OCI-LY3 (cell line): ENCODE data around the gene PCBP3.

Experiments used
- H2AFZ ChIP-seq: fragments of 200-600, 300-600 bp; shearing (Covaris generic); 2 replicates; pipeline ENCODE4 v1.6.0; 2014; ENCODE audit warnings: antibody characterized with exemption, low read depth, low read length
- H3K27ac ChIP-seq: fragments of 200-600, 300-600 bp; sonication (generic); 2 replicates; pipeline ENCODE4 v1.5.1; 2014; ENCODE audit warnings: mild to moderate bottlenecking, low read length, moderate library complexity, mixed read lengths
- H3K27me3 ChIP-seq: fragments of 200-600, 300-600 bp; sonication (generic); 2 replicates; pipeline ENCODE4 v1.6.1; 2014; ENCODE audit warnings: low read depth, low read length, mixed read lengths
- H3K36me3 ChIP-seq: fragments of 200-600, 300-600 bp; sonication (generic); replicated peaks from 2 replicates; pipeline ENCODE3; 2014; ENCODE audit warnings: low read depth, low read length, mixed read lengths
- H3K4me1 ChIP-seq: fragments of 300-600, 200-600 bp; sonication (generic); 2 replicates; pipeline ENCODE4 v1.6.1; 2014; ENCODE audit warnings: low read length, mixed read lengths
- H3K4me2 ChIP-seq: fragments of 200-600, 300-600 bp; sonication (generic); 2 replicates; pipeline ENCODE4 v1.6.1; 2014; ENCODE audit warnings: low read length, mixed read lengths
- H3K4me3 ChIP-seq: fragments of 300-600, 200-600 bp; sonication (generic); 2 replicates; pipeline ENCODE4 v1.5.1; 2014; ENCODE audit warnings: antibody characterized with exemption, mild to moderate bottlenecking, low read length, moderate library complexity
- H3K79me2 ChIP-seq: fragments of 300-600, 200-600 bp; shearing (Covaris generic); 2 replicates; pipeline ENCODE4 v1.6.1; 2014; ENCODE audit warnings: mild to moderate bottlenecking, low read length, mixed read lengths
- H3K9ac ChIP-seq: fragments of 300-600, 200-600 bp; shearing (Covaris generic); 2 replicates; pipeline ENCODE4 v1.6.0; 2014; ENCODE audit warnings: mild to moderate bottlenecking, low read length, moderate library complexity
- H3K9me3 ChIP-seq: fragments of 200-600, 300-600 bp; shearing (Covaris generic); 2 replicates; pipeline ENCODE4 v1.6.1; 2014; ENCODE audit warnings: low read length, mixed read lengths; ENCODE audit not compliant: insufficient read depth
- H4K20me1 ChIP-seq: fragments of 200-600, 300-600 bp; sonication (generic); 2 replicates; pipeline ENCODE4 v1.6.1; 2016; ENCODE audit warnings: low read length, mixed read lengths; ENCODE audit not compliant: insufficient read depth
- CTCF ChIP-seq: fragments of 200-600, 300-600 bp; sonication (generic); IDR thresholded peaks from 2 replicates; pipeline ENCODE4 v1.5.1; 2014; ENCODE audit warnings: antibody characterized with exemption, low read length, low read depth
- EZH2phosphoT487 ChIP-seq: fragments of 200-600 bp; shearing (Covaris generic); IDR thresholded peaks from 2 replicates; pipeline ENCODE4 v1.6.1; 2018; ENCODE audit warnings: antibody characterized with exemption, mixed run types, low read depth

The PCBP3 gene

GRCh38 chr21:45698493-45699184 lies 55.1 kb downstream of the PCBP3 start:
- no peak overlapping the region for H2AFZ ChIP-seq
- H3K27me3 ChIP-seq, result no peaks in the 10 kb centered on the region
- no peak overlapping the region for H3K4me2 ChIP-seq
- H3K9me3 ChIP-seq, result no peaks in the 10 kb centered on the region
- H4K20me1 ChIP-seq, result no peaks in the 10 kb centered on the region
- H3K36me3 ChIP-seq, result no peaks in the 10 kb centered on the region
- H3K79me2 ChIP-seq, result no peaks in the 10 kb centered on the region
- H3K4me3 ChIP-seq, result no peak overlapping the region
- no peak overlapping the region for H3K27ac ChIP-seq
- no peak for TF ChIP-seq EZH2phosphoT487
- TF ChIP-seq CTCF, result no peak
- no peak overlapping the region for H3K9ac ChIP-seq
- H3K4me1 ChIP-seq, result no peaks in the 10 kb centered on the region

GRCh38 chr21:45699251-45699942 lies 55.9 kb downstream of the PCBP3 start:
- Histone ChIP-seq H3K4me1 (no peaks in the 10 kb centered on the region), H4K20me1 (no peaks in the 10 kb centered on the region), H3K27me3 (no peaks in the 10 kb centered on the region), H3K4me2 (no peak overlapping the region), H3K9ac (no peak overlapping the region), H3K9me3 (no peaks in the 10 kb centered on the region), H3K36me3 (no peaks in the 10 kb centered on the region), H3K79me2 (no peaks in the 10 kb centered on the region), H3K4me3 (no peak overlapping the region), H3K27ac (no peak overlapping the region), H2AFZ (no peak overlapping the region)
- TF ChIP-seq EZH2phosphoT487, result no peak
- TF ChIP-seq CTCF, result no peak

DNA sequence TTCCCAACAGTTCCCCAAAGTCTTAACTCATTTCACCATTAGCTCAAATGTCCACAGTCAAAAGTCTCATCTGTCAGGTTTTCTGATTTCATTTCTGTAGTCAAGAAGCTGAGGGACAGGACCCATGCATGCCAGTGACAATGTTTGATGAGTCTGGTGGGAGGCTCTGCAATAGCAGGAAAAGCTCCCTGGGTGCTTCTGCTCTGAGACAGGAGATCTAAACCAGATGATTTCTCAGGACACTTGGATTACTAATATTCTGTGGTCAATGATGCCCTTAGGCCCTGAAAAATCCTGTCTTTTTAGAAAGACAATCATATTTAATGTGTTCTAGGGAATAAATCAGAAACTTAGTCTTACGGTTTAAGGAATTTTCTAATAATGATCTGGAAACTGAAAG lies 56.4 kb downstream of the PCBP3 start:
- Histone ChIP-seq H3K4me2 (no peak overlapping the region), H2AFZ (no peak overlapping the region), H3K79me2 (no peaks in the 10 kb centered on the region), H3K36me3 (no peaks in the 10 kb centered on the region), H3K27me3 (no peaks in the 10 kb centered on the region), H3K9ac (no peak overlapping the region), H3K27ac (no peak overlapping the region), H3K4me3 (no peak overlapping the region), H3K9me3 (no peaks in the 10 kb centered on the region), H4K20me1 (no peaks in the 10 kb centered on the region), H3K4me1 (no peaks in the 10 kb centered on the region)
- TF ChIP-seq CTCF (no peak), EZH2phosphoT487 (no peak)

- no peaks in the 10 kb centered on the region for H3K27me3 ChIP-seq
- H3K9me3 ChIP-seq, result no peaks in the 10 kb centered on the region
- no peaks in the 10 kb centered on the region for H3K4me1 ChIP-seq
- no peak overlapping the region for H3K9ac ChIP-seq
- H2AFZ ChIP-seq, result no peak overlapping the region
- H3K27ac ChIP-seq, result no peak overlapping the region
- H3K36me3 ChIP-seq, result no peaks in the 10 kb centered on the region
- H3K4me3 ChIP-seq, result no peak overlapping the region
- no peaks in the 10 kb centered on the region for H4K20me1 ChIP-seq
- H3K4me2 ChIP-seq, result no peak overlapping the region
- no peaks in the 10 kb centered on the region for H3K79me2 ChIP-seq
- TF ChIP-seq CTCF (no peak), EZH2phosphoT487 (no peak)
Measured at GRCh38 chr21:45700461-45700860, 56.9 kb downstream of the PCBP3 start.
